T-helper 22 cell (primary cell): ENCODE data around the gene PDLIM3.
"Not testable (repeated sequence)": the region's sequence is repeated elsewhere in the genome, so short reads cannot be mapped to it uniquely, and the experiment has no call there.

Source experiments
- DNase-seq: peaks from one replicate; pipeline ENCODE4 v3.0.0-alpha.2; 2020; ENCODE audit warnings: low read depth

The PDLIM3 gene

DNA sequence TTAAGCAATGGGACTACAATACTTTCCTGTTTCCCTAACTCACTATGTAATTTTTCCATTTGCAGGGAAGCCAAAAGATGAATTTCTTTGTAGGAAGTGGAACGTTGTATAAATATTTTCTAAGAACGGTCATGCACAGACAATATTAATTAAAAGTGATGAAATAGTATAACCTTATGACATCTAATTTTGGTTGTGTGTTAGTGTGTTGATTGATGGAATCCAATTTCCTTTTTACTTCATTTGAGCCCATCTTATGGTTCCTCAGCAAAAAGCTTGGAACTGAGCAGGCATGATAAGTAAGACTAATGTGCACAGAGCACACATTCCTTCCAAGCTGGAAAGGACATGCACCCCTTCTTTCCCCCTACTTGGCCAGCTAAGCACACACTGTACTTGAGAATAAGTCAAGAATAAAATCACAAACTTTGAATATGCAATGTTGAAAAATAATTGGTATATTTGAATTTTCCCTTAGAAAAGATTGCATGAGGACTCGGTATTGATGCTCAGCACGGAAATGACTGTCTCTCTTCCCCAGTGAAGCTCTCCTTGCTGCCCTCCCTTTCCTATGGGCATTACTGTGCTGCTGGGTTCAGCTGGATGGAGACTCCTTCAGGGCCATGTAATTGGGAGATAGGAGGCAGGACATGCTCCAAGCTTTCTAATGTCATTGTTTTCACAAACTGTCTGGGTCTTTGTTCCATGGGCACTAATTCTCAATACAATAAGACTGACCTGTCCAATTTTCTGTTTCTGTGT lies 19.2 kb upstream of the PDLIM3 start:
- no peak for DNase-seq

DNA sequence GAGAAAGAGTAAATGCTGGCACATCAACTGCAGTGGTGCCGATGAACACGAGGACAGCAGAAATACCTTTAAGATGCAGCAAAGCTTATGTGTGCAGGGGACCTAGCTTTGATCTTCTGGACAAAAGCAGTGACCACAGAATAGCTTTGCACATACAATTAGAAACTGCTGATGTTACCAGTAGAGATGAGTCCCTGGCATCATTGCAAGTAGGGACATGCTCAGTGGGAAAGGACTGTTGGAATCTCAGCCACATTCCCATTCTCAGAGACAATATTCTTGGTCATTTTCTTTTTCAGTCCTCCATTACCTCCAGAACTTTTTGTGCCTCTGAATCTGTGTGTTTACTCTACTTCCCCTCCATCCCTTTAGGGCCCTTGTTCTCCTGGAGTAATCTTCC lies 16.9 kb upstream of the PDLIM3 start:
- no peak for DNase-seq

DNA sequence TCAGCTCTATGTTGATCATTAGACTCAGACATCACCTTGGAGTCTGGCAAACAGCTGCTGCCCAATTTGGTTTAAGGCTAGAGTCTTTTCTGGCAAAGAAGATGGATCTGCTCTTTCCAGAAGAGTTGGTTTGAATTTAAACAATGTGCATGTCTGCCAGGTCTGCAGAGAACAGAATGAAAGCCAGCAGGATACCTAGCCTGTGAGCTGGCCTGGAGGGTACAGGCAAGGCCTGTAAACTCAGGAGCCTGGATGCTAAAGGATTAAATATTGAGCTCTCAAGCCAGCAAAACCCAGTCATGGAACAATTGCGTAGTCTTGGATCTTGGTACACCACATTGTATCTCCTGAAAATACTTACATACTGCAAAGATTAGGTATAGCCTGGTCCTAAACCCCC lies 15.6 kb upstream of the PDLIM3 start:
- no peak for DNase-seq

DNA sequence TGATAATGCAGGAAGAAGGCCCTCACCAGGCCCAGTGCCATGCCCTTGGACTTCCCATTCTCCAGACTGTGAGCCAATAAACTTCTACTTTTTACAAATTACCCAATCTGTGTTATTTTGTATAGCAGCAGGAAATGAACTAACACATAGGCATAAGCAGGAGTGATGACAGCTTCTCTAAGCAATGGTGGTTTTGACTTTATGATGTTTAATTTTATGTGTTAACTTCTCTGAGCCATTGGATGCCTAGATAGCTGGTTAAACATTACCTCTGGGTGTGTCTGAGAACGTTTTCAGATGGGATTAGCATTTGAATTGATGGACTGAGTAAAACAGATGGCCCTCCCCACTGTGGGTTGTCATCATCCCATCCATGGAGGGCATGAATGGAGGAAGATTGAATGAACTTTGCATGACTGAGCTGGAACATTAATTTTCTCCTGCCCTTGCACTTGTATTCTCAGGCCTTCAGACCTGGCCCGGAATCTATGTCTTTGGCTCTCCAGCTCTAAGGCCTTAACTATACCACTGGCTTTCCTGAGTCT lies 13.9 kb upstream of the PDLIM3 start:
- DNase-seq: no peak

DNA sequence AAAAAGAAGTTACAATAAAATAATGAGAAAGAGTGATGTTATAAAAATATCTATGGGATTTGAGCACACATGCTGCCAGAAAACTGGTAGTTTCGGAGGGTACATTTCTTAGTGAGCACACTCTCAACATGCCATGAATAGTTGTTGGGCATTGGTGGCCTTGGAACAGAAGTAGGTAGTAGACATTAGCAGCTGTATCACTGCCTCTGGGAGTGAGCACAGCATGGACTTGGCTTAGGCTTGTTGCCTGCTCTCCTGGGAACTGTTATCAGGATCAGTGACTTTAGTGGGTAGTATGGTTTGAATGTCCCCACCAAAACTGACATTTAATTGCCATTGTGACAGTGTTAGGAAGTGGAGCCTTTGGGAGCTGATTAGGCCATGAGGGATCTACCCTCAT lies 13.3 kb upstream of the PDLIM3 start:
- DNase-seq: no peak

DNA sequence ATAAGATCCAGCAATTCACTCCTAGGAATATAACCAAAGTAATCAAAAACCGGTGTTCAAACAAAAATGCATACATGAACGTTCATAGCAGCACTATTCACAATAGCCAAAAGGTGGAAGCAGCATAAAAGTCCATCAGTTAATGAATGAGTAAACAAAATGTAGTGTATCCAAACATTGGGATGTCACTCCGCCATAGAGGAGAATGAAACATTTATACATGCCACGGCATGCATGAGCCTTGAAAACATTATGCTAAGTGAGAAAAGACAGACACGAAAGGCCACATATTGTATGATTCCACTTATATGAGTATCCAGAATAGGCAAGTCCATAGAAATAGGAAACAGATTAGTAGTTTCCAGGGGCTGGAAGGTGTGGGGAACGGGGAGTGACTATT lies 11.0 kb upstream of the PDLIM3 start:
- DNase-seq: no peak

DNA sequence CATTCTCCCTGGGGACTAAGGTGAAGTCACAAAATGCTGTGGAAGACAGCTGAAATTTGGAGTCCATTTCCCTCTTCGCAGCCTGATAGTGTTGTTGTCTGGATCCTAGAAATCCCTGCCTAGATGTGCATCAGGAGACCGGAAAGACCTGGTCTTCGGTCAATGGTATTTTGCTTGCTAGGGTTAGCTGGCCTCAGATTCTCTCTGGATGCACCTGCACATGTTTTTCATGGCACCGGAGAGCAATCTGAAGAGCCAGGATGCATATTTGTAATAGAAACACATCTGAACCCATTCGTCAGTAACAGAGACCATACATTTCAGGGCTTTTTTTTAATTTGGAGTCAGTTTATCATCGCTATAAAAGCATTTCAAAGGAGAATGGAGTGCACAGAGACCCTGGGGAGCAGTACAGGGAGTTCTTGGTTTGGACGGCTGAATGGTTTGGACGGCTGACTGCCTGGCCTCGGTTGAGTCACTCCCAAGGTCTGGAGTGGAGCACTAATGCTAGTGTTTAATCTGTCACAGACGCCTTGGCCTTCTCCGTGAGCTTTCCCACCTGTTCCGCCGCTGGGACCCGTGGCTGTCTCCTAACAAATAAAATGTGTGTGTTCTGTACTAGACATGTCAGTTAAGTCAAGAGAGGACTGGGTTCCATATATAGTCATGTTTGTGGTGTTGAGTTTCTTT lies 7.5 kb upstream of the PDLIM3 start:
- no peak for DNase-seq

DNA sequence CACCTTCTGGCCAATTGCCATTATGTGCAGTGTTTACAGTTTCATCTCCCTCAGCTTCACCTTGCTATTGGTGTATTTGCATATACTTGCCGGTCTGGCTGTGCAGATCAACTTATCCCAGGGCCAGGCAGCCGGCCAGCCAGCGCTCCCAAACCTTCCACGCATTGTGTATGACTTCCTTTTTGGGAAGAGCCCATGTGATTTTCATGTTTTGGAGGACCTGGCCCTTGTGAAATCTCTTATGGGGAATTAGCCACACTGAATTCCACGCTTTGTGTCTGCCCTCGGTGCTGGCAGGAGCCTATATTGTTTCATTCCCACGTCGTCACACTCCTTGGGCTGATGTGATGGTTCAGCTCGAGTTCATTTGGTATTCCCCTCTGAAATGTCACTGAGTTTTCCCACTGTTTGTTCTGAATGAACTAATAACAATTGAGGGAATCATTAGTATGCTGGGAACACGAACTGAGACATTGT lies 6.0 kb upstream of the PDLIM3 start:
- DNase-seq: no peak

DNA sequence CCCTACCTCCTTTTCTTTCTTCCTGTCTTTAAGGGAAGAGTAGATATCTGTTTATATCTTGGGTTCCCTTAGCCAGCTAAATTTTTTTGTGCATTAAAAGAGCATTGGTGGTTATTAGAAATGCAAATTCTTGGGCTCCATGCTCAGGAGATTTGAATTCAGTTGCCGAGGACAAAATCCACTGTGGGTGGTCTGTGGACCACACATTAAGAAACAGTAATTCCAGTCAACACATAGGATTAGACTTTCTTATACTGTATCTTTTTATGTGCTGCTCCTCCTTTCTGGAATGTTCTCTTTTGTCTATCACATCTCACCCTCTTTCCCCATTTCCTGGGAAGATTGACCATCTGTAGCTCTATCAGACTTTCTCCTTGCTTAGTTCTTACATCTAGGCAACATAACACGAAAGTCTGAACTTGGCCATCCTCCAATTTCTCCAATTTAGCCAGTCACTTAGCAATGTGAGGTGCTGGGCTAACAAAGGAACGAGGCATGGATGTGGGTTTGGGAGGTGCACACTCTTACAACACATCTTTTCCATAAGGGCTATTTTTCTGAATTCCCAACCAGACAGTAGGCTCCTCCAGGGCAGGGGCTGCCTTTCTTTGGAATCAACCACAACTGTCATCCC lies 5.3 kb upstream of the PDLIM3 start:
- DNase-seq: no peak

DNA sequence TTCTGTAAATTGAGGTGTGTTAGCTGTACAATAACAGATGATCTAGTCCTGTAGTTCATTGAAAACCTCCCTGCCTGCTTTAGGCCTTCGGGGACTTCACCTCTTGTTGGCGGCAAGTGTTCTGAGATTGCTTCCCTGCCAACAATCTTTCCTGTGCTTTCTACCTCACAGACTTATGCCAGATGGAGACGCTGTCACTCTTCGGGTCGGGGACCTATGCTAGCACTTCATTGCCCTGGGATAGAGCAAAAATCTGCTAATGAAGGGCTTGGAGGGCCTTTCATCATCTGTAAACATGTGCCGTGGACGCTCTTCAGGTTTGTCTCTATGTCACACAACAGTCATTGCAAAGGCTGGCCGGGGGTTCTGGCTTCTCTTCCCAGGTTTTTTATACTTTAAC lies 4.7 kb upstream of the PDLIM3 start:
- DNase-seq: no peak

DNA sequence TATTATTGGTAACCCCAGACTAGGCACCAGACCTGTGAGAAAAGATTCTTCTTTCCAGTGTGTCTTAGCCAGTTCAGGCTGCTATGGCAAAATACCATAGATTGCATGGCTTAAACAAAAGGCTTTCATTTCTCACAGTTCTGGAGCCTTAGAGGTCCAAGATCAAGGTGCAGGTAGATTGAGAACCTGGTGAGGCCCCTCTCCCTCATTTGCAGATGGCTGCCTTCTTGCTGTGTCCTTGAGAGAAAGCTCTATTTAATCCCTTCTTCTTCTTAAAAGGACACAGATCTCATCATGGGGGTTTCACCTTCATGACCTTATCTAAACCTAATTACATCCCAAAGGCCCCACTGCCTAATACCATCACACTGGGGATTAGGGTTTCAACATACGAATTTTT lies 3.5 kb upstream of the PDLIM3 start:
- DNase-seq: no peak

DNA sequence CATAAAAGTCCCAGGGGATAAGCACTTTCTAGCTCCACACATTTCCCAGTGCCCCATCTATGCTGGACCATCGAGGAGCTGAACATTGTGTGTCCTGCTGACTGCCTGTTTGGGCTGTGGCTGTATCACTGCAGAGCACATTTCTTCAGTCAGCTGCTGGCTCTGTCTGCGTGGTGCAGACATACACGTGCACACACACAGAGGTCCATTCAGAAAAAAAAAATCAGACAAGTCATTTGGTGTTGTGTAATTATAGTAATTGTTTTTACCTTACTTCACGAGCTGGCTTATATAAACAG lies 1.1 kb upstream of the PDLIM3 start:
- no peak for DNase-seq

DNA sequence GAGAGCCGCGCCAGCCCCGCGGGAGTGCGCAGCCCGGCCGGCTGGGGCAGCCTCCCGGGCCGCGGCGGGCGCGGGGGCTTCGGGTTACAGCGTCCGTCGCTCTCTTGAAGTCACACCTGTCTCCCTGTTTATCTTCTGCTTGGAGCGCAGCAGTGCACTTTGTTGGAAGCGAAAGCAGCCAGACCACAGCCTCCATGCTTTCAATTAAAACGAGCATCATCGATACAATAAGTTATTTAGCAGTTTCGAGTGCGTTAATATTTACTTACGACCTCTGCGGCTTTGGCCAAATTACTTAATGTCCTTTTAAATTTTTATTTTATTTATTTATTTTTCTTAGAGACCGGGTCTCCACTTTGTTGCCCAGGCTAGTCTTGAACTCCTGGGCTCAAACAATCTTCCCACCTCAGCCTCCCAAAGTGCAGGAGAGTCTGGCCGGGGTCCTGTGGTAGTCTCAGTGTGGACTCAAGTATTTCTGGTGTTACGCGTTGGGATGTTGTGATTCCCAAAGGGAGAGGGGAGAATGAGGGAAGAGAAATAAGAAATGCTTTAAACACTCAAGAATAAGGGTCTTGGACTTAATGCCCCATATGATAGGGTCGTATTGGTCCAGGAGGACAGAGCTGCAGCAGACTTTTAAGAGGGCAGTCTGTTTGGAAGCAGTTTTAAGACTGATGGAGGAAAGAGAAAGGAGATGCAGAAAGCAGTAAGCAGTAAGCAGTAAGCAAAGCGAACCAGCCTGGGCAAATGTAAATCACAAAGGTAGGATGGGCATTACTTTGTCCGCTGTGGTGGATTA lies 504 bp upstream of the PDLIM3 start:
- DNase-seq: no peak

DNA sequence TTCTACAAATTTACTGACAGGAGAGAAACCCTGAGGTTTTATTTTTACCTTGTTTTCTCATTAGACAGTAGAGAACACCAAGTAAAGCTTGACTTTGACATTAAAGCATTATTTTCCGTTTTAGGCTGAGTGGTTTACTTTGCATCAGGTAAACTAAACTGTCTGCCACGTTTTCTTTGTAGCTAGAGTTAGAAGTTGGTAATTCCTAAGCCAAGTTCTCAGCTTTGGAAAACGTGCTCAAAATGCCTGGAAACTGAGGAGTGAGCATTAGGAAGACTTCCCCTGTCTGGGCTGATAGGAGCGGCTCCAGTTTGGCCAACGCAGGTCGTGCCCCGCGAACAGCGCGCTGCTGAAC lies 819 bp downstream of the PDLIM3 start:
- DNase-seq: no peak

DNA sequence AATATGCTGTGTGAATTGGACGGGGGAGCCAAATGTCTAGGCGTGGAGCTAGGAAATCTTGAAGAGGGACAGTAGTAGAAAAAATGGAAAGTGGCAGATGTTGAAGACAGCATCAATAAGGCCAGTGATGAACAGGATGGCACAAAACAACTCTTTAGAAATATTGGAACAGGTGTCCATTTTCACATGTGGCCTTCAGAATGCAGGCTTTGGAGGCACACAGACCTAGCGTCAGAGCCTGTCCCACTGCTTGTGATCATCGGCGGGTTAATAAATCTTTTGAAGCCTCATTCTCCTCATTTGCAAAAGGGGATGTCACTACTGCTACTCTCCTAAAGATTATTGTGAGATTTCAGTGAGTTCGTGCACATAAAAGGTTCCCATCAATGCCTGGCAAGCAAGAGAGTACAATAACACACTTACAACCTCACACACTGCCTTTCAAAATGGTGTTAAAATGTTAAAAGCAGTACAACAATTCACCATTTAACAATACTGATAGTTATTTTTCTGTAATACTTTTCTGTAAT lies 2.4 kb downstream of the PDLIM3 start:
- no peak for DNase-seq

DNA sequence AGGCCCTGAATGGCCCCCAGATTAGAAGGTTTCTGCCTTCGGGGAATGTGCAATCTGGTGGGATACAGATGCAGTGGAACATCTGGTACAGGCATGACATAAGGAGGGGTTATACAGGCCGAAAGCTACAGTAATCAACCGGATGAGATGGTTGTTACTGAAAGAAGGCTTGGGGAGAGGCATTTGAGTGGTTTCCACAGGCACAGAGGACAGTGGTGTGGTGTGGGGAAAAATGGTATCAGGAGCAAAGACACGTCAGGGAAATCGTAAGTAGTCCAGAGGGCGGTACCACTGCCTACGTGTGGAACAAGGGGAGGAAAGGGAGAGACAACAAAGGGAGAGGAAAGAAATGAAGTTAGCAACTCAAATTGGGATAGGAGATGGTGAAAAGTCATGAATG lies 3.0 kb downstream of the PDLIM3 start:
- no peak for DNase-seq

DNA sequence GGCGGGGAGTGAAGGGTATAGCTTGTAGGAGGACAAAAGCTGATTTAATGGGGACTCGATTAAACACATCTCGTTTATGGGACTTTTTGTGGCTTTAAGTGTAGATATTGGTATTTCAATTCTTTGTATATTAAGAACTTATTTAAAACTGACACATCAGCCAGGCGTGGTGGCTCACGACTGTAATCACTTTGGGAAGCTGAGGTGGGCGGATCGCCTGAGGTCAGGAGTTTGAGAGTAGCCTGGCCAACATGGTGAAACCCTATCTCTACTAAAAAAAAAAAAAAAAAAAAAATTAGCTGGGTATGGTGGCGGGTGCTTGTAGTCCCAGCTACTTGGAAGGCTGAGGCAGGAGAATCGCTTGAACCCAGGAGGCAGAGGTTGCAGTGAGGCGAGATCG lies 3.7 kb downstream of the PDLIM3 start:
- DNase-seq: not testable (repeated sequence)

DNA sequence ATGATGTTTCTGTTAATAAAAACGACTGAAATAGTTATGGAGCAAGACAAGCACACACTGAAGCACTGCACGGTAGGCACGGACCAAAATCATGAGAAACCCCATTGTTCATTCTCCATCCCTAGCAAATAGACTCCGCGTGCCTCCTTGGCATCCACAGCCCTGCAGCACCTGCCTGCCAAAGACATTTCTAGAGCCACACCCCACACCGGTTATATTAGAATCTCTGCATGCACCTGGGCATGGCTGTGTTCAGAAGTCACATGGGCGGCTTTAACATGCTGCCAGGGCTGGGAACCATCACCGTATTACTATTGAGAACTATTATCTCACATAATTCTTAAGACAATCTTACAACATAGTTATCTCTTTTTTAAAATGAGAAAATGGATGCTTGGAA lies 5.9 kb downstream of the PDLIM3 start:
- no peak for DNase-seq

DNA sequence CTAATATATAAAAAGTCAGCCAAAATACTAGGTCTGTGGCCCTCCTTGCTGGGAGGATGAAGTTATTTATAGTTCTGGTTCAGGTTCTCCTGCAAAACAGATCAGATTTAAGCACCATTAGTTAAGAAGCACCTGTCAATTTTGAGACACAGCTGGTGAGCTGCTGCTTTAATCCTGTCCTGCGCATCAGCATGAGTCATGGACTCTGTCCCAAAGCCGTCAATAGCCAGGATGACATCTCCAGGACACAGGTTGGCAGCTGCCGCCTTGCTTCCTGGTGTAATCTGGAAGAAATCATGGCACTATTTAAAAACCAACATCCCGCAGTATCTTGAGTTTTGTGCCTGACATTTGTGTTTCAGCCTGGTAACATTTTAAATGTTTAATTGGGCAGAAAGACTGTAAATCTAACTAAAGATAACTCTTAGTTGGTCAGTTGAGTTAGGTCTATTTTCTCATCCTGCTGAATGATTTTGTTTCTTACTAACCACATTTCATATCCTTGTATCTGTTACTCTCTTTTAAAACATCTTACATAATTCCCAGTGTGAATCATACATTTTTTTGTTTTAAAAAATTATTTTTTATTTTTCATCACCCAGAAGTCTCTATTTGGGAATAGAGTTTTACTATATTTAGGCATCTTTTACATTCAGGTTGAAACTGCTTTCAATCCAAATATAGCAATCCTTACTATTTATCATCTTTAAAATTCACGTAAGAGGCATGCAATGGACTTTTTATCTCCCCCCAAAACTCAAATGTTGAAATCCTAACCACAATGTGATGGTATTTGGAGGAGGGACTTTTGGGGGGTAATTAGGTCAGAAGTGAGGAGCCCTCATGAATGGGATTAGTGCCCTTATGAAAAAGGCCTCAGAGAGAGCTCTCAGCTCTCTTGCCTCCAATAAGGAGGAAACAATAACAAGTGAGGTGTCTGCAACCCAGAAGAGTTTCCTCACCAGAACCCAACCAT lies 10.1 kb downstream of the PDLIM3 start:
- DNase-seq: no peak

DNA sequence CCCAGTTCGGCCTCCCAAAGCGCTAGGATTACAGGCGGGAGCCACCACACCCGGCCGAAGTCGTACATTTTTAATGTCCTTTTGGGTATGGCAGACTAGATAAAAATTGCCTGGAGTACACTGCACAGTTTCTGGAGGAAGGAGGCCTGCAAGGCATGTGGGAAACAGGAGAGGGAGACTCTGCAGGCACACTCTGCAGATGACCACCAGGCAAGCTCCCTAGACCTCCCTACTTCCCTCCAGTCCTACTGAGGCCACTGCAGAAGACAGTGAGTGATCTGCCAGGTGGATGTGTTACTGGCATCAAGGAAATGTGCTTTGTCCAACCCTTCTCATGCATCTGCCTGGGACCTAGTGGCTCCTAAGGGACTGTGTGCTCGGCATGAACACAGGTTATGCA lies 11.4 kb downstream of the PDLIM3 start:
- DNase-seq: no peak

DNA sequence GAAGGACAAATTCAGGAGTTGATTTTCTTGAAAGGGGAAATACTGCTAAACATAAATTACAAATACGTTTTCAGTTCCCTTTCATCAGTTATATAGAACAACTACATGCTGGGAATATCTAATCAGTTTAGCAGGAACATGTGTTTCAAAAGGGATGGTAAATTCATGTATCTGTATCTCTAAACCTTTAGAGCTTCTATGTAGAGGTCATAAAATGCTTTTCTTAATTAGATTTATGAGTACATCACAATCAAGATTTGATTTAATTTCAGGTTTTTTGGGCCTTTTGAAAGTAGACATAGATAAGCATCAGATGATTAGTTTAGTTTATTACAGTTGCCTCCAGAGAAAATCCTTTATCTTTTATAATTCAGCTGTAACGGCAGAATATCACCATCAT lies 12.9 kb downstream of the PDLIM3 start:
- no peak for DNase-seq
